ENCODE measurements around the gene KCNMB3.

KCNMB3 gene

GRCh38 chr3:179281825-179282224 is 30.9 kb upstream of the KCNMB3 start:
- TF ChIP-seq ZBTB7A (IDR thresholded peaks at IDR 0.05; ENCODE audit: low read depth) = no peak
- no peak for TF ChIP-seq TAF1 (IDR thresholded peaks at IDR 0.05; ENCODE audit: low read depth)
- TF ChIP-seq NFIC (IDR thresholded peaks at IDR 0.05) = no peak
- no peak for TF ChIP-seq USF1 (IDR thresholded peaks at IDR 0.05)
- no peak for TF ChIP-seq TEAD4 (IDR thresholded peaks at IDR 0.05)
- TF ChIP-seq, protein P1, sequence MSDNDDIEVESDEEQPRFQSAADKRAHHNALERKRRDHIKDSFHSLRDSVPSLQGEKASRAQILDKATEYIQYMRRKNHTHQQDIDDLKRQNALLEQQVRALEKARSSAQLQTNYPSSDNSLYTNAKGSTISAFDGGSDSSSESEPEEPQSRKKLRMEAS (IDR thresholded peaks at IDR 0.05) = no peak
- TF ChIP-seq TCF12 (IDR thresholded peaks at IDR 0.05; ENCODE audit: low read depth) = no peak
- no peak for TF ChIP-seq REST (IDR thresholded peaks at IDR 0.05; ENCODE audit: low read depth)
- TF ChIP-seq RAD21 (IDR thresholded peaks at IDR 0.05; ENCODE audit: low read depth) = no peak
- TF ChIP-seq FOXM1 (IDR thresholded peaks at IDR 0.05; ENCODE audit: borderline replicate concordance, low read depth) = no peak
- no peak for TF ChIP-seq EP300 (IDR thresholded peaks at IDR 0.05; ENCODE audit: borderline replicate concordance)
- TF ChIP-seq YY1 (IDR thresholded peaks at IDR 0.05; ENCODE audit: low read depth) = no peak
- no peak for TF ChIP-seq CEBPB (IDR thresholded peaks at IDR 0.05)

DNA sequence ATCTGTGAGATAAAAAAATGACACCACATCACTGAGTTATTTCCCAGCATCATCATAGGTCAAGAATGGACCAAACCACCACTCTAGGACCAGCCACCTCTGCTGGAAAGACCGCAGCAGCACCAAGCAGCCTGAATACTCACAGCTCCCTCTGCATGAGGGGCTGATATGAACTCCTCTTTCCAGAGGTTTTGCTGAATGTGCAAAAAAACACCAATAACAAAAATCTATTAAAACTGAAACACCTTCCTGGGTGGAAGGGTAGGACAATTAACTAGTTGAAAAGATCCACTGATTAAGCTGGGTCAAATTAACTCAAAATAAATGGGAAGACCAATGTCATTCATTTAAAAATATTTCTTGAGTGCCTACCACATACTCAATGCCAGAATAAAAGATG is 28.9 kb upstream of the KCNMB3 start:
- no peak for TF ChIP-seq CEBPB (IDR thresholded peaks at IDR 0.05)
- no peak for TF ChIP-seq NFIC (IDR thresholded peaks at IDR 0.05)
- TF ChIP-seq TAF1 (IDR thresholded peaks at IDR 0.05; ENCODE audit: low read depth) = no peak
- TF ChIP-seq EP300 (IDR thresholded peaks at IDR 0.05; ENCODE audit: borderline replicate concordance) = no peak

DNA sequence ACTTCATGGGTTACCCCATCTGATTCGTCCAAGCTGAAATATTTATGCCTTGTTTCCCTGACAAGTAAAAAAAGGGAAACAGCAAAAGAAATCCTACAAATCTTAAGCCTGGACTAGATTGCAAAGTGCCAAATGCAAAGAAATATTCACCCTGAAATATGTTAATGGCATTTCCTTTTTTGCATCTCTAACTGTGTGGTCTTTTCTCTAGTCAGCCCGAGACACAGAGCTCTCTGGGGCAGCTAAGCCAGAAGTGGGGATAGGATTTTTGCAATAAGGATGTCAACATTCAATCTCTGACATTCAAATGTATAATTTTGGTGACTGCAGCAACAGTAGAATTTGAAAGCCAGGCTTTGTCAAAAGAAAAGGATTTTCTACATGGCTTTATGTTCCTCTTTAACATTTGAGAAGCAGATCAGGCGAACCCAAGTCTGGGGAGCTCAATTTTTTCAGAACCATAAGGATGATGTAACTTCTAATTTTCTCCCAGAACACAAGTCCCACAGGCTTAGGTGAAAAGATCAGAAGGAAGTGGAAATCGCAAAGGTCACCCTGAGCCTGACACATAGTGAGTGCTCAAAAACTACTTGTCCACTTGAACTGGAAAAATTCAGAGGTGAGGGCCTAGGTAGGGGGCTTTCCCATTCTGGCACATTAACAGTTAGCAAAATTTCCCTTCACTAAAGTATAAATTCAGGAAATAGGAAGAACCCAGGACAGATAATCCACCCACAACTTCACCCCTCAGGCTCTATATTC is 28.2 kb upstream of the KCNMB3 start:
- no peak for TF ChIP-seq FOXM1 (IDR thresholded peaks at IDR 0.05; ENCODE audit: borderline replicate concordance, low read depth)
- TF ChIP-seq CREB1 (IDR thresholded peaks at IDR 0.05; ENCODE audit: low read depth) = no peak
- TF ChIP-seq REST (IDR thresholded peaks at IDR 0.05; ENCODE audit: low read depth) = no peak
- TF ChIP-seq, protein P1 (IDR thresholded peaks at IDR 0.05) = no peak
- no peak for TF ChIP-seq RAD21 (IDR thresholded peaks at IDR 0.05; ENCODE audit: low read depth)
- TF ChIP-seq EP300 (IDR thresholded peaks at IDR 0.05; ENCODE audit: borderline replicate concordance) = no peak
- no peak for TF ChIP-seq CEBPB (IDR thresholded peaks at IDR 0.05)
- TF ChIP-seq NFIC (IDR thresholded peaks at IDR 0.05) = no peak
- no peak for TF ChIP-seq TEAD4 (IDR thresholded peaks at IDR 0.05)
- no peak for TF ChIP-seq YY1 (IDR thresholded peaks at IDR 0.05; ENCODE audit: low read depth)
- TF ChIP-seq EGR1 (IDR thresholded peaks at IDR 0.05) = no peak

DNA sequence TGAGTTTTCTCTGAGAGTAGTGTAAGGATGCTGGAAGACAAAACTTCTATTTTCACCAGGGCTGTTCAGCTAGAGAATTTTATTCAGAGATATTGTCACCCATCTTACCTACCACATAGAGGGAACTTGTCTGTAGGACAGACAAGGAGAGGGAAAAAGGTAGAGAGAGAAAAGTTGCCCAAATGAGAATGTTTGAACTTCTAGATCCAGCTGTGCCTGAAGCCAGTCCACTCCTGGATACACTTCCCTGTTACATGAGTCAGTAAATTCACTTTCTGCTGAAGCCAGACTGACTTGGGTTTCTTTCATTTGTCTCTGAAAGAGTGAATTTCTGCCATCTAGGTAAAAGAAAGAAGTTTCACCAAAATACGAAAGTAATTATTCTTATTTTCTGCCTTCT is 27.2 kb upstream of the KCNMB3 start:
- TF ChIP-seq CREB1 (IDR thresholded peaks at IDR 0.05; ENCODE audit: low read depth) (no peak), YY1 (IDR thresholded peaks at IDR 0.05; ENCODE audit: low read depth) (no peak), REST (IDR thresholded peaks at IDR 0.05; ENCODE audit: low read depth) (no peak), CEBPB (IDR thresholded peaks at IDR 0.05) (no peak), EGR1 (IDR thresholded peaks at IDR 0.05) (no peak), NFIC (IDR thresholded peaks at IDR 0.05) (no peak), TAF1 (IDR thresholded peaks at IDR 0.05; ENCODE audit: low read depth) (no peak), TCF12 (IDR thresholded peaks at IDR 0.05; ENCODE audit: low read depth) (no peak), RAD21 (IDR thresholded peaks at IDR 0.05; ENCODE audit: low read depth) (no peak), TEAD4 (IDR thresholded peaks at IDR 0.05) (no peak), EP300 (IDR thresholded peaks at IDR 0.05; ENCODE audit: borderline replicate concordance) (no peak), USF1 (IDR thresholded peaks at IDR 0.05) (no peak), FOXM1 (IDR thresholded peaks at IDR 0.05; ENCODE audit: borderline replicate concordance, low read depth) (no peak), ZBTB7A (IDR thresholded peaks at IDR 0.05; ENCODE audit: low read depth) (no peak)
- TF ChIP-seq, protein P1 (IDR thresholded peaks at IDR 0.05) = no peak

Measured in Ishikawa (cell line).